GM19328 (cell line): ENCODE results near the gene ADD1.

Experiments used
- ATAC-seq: cut with Tn5 transposase; IDR thresholded peaks from one replicate; pipeline ENCODE4 v1.9.1; 2021; ENCODE audit warnings: mild to moderate bottlenecking, moderate library complexity; ENCODE audit not compliant: unreplicated experiment

The ADD1 gene

GRCh38 chr4:2822461-2823300 lies 21.0 kb upstream of the ADD1 start:
- no peak for ATAC-seq

DNA sequence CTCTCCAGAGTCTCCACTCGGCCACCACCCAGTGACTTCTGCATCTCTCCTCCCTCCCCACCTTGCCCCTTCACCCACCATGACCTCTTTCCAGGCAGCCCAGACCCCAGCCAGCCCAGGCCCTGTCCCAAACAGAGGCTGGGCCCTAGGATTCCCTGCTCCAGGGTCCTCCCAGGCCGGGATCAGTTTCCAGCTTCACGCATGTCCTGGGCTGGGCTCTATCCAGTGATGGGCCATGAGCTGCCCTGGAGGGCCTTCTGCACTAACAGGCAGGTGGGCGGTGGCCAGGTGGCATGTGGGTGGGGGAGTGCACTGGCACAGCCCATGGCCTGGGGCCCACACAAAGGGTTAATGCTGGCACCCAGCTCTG lies 20.4 kb upstream of the ADD1 start:
- no peak for ATAC-seq

GRCh38 chr4:2823671-2824328 lies 19.8 kb upstream of the ADD1 start:
- ATAC-seq: no peak

DNA sequence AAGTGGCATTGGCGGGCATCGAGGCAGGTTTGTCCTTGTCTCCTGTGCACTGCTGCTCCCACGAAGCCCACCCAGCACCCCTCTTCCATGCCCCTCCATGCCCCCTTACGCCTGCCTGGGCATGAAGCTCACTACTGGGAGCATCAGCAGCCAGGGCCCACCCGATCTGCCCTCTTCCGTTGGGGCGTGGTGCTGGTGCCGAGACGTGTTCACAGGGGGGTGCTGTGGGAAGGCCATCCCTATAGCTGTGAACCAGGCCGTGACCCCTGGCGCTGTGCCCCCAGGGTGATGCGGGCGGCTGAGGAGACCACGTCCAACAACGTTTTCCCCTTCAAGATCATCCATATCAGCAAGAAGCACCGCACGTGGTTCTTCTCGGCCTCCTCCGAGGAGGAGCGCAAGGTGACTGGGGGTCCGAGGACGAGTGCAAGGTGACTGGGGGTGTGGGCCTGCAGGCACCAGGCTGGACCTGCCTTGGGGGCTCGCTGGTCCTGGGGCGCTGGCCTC lies 19.3 kb upstream of the ADD1 start:
- ATAC-seq: no peak

DNA sequence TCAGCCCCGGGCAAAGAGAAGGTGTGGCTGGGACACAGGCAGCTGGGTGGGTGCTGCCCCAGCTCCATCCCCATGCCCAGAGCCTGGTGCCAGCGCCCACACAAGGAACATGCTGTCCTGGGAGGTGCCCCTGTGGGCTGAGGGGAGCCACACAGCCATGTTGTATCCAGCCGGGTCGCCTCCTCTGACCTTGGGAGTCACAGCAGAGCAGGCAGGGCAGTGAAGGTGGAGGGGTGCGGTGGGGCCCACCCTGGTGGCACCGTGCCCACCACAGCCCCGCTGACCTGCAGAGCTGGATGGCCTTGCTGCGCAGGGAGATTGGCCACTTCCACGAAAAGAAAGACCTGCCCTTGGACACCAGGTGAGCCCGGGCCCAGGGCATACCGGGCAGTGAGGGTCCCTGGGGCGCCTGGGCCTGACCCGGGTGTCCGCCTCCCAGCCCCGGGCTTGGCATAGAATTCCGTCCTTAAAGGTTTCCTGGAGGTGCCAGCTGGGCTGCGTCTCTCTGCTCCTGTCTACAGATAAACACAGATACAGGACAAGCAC lies 18.7 kb upstream of the ADD1 start:
- ATAC-seq: no peak

DNA sequence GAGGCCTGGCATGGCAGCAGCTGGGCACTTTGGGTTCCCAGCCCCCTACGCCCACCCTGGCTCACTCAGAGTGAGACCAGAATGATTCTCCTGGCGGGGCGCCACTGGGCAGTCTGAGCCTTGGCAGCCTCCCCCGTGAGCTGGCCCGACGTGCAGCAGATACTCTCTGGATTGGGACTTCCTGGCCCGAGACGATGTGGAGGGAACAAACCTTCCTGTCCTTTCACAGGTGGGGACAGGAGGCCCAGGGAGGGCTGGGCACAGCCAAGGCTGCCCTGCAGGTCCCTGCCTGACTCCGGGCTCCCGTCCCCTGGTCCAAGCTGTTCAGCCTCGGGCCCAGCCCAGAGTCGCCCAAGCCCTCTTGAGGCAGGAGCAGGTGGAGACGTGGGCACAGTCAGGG lies 17.9 kb upstream of the ADD1 start:
- ATAC-seq: no peak

DNA sequence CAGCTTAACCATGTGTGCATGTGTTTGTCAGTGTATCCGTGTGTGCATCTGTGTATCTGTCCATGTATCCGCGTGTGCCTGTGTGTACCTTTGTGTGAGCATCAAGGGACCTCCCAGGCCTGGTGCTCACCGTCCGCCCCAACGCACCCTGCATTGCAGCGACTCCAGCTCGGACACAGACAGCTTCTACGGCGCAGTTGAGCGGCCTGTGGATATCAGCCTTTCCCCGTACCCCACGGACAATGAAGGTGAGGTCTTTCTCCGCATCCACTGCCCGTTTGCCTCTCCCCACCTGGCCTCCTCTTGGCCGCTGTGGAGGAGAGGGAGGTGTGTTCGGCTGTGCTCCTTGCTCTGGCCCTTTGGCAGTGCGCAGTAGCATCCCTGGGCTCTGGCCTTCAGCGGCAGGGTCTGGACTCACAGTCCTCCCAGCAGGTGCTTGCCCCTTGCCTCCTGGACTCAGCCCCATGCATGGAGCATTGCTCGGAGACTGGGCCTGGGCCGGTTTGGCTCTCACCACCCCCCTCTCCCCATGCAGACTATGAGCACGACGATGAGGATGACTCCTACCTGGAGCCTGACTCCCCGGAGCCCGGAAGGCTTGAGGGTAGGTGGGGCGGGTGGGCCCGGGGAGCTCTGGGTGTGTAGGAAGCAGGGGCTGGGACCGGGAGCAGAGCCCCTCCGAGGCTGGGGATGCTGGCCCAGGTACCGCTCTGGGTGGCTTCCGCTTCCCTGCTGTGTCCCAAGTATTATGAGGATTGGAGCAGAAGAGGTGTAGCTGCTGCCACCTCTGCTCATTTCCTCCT lies 16.4 kb upstream of the ADD1 start:
- no peak for ATAC-seq

DNA sequence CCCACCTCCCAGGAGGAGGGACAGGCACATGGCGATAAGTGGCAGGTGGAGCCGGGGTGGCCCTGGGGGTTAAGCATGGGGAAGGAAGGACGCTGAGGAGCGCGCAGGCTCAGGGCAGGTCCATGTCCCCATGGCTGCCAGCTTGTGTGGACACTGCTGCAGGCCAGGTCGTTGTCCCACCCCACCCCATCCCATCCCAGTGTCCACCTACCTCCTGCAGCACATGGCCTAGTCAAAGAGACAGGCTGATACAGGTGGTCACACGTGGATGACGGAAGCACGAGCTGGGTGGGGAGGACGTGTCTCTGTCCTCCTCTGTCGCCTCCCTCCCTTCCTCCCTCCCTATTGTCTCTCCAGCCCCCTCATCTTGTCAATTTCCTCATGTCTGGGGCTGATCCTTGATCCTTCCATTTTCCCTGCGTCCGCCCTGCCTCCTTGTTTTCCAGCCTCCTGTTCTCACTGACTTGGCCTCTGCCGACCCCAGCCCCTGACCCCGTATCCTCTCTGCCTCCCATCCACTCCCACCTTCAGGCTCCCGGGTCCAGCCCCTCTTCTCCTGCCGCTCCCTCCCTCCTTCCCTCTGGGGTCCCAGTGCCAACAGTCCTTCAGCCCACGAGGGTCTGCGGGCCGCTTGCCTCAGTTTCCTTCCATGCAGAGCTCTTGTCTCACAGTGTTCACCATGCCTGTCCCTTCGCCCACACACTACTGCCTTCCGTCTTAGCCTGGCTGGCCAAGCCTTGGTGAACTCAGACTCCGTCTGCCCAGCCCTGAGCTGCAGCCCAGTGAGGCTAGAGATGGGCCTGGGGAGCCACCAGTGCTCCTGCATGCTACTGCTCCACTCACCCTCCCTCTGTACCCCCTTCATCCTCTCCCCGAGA lies 15.5 kb upstream of the ADD1 start:
- ATAC-seq: no peak

DNA sequence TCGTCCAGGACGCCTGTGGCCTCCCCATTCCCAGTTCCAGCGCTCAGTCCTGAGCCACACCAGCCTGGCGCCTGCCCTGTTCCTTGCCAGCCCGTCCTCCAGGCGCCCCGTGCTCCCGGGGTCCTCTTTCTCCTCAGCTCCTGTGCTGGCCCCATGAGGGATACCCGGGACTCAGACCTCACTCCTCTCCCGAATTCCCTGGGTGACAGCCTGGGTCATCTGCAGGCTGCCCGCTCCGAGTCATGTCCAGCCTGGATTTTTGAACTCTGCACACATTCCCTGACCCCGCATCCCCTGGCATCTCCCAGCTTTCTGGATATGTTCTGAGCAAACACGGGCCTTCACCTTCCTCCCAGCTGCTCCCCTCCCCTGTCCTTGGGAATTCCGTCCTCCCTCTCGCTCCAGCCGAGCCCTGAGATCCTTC lies 14.9 kb upstream of the ADD1 start:
- ATAC-seq: no peak

DNA sequence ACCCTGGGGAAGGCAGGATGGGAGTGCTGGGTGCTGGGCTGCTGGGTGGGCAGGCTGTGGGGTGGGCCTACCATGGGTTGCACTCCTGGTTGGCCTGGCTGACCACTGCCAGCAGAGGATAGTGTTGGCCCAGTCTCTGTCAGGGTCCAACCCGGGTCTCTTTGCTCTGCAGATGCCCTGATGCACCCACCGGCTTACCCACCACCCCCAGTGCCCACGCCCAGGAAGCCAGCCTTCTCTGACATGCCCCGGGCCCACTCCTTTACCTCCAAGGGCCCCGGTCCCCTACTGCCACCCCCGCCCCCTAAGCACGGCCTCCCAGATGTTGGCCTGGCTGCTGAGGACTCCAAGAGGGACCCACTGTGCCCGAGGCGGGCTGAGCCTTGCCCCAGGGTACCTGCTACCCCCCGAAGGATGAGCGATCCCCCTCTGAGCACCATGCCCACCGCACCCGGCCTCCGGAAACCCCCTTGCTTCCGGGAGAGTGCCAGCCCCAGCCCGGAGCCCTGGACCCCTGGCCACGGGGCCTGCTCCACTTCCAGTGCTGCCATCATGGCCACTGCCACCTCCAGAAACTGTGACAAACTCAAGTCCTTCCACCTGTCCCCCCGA lies 14.2 kb upstream of the ADD1 start:
- no peak for ATAC-seq

GRCh38 chr4:2829933-2830451 lies 13.7 kb upstream of the ADD1 start:
- ATAC-seq: no peak

DNA sequence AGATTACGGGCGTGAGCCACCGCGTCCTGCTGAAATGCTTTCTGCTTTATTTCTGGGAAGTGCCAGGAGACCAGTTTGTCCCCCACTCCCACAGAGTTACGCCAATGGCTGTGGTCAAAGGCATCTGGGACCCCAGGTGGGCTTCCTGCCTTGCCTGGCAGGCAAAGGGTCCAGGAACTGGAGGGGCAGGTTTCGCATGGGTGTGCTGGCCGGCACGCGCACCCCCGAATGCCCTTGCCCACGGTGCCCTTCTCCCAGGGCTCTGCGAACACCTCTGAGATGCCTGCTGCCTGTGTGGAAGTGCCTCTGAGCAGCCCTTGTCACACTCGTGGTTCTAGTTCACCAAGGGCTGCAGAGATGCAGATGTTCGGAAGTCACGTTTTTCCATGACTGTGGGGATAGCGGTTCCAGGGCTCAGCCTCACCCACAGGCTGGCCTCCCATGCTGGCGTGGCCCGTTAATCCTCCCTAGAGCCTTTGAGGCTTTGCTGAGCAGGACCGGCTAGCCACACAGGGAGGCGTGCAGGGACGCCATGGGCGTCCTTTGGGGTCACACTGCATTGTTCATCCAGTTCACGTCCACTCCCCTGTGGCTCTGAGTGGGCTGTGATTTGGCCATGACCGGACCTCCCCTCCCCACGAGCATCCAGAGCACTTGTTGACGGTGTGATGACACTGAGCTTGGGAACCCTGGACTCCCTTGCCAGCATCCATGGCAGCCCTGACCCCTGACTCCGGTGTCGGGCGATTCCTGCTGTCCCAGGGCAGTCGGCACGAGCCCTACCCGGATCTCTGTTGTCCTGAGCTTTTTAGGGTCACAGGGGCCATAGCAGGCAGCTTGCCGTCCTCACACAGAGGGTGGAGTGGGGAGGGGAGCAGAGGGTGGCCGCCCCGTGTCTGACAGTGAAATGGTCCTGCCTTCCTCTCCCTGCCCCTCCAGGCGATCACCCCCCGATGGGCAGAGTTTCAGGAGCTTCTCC lies 12.7 kb upstream of the ADD1 start:
- no peak for ATAC-seq

DNA sequence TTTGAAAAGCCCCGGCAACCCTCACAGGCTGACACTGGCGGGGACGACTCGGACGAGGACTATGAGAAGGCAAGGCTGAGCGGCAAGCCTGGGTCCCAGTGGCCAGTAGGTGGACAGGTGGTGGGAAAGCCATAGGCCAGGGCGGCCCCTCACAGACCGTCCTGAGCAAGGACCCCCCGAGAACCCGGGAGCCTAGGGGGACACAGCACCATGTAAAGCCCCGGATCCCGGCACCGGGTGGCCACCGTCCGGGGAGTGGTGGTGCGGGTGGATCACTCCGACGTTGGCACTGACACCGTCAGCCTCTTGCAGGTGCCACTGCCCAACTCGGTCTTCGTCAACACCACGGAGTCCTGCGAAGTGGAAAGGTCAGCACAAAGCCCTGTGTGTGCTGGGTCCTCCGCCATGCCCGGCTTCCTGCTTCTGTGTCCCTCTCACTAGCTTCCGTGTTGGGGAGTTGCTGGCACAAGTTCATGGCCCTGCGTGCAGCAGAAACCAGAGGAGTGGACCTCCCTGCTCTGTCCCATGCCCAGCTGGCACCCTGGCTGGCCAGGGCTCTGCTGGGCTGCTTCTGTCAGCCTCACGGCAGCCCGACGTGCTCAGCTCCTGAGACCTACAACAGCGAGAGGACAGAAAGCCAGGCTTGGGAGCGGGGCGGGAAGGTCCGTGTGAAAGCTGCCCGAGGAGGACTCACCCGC lies 11.9 kb upstream of the ADD1 start:
- no peak for ATAC-seq

GRCh38 chr4:2832309-2832980 lies 11.2 kb upstream of the ADD1 start:
- peak; percentile 67 for ATAC-seq

DNA sequence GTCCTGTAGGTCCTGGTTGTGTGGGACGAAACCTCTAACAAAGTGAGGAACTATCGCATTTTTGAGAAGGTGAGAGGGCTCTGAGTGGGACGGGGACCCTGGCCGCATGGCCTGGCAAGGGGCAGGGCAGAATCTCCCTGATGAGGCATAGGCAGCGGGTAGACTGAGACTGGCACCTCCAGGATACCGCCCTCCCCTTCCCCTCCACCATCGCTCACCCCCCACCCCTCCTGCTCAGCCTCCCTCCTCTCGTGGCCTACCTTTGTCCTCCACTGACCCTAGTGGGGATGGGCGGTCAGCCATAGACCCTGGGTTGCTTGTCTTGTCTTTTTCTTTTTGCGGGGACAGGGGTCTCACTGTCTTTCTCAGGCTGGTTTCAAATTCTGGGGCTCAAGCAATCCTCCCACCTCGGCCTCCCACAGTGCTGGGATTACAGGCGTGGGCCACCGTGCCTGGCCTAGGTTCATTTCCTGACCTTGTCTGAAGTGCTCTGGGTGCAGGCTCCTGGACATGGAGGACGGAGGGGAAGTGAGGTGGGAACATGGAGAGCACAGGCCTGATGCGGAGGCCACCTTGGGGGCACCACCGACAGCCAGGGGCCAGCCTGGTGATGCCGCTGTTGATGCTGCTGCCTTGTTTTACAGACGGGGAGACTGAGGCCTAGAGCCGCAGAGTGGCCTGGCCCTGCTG lies 10.5 kb upstream of the ADD1 start:
- no peak for ATAC-seq

GRCh38 chr4:2833671-2834000 lies 10.0 kb upstream of the ADD1 start:
- no peak for ATAC-seq
